CD14-positive monocyte (primary cell): ENCODE measurements around the gene HNRNPAB. TPM values are rescaled to one million over a fixed set of nuclear protein-coding genes. Genes with fewer than 3 reads are reported as not detected.

Experiments
- DNase-seq, 3 donors: peaks; one replicate each; pipeline ENCODE4 v3.0.0-alpha.2; 2011 to 2022
- H2AFZ ChIP-seq: 2 replicates; pipeline ENCODE4 v1.6.0; 2012; ENCODE audit warnings: mild to moderate bottlenecking, low read depth, low read length, inconsistent platforms; ENCODE audit not compliant: insufficient read depth, poor library complexity, severe bottlenecking
- H3K27ac ChIP-seq, 2 donors: 1 replicate in 1 of 2; 2 replicates in 1 of 2; pipeline ENCODE4 v1.5.1; 2012 to 2013; ENCODE audit warnings: low read length in 2 of 2, control low read depth in 1 of 2, inconsistent platforms in 1 of 2, low read depth in 1 of 2, mild to moderate bottlenecking in 1 of 2
- H3K27me3 ChIP-seq, 2 donors: one replicate each; pipeline versions ENCODE4 v1.6.0 to v1.6.1; 2011 to 2013; ENCODE audit warnings: low read length in 2 of 2; ENCODE audit not compliant: control insufficient read depth in 2 of 2, insufficient read depth in 2 of 2
- H3K36me3 ChIP-seq, 2 donors: replicated peaks in 1 of 2; 1 replicate in 1 of 2; 2 replicates in 1 of 2; pipeline versions ENCODE4 v1.5.1 to v1.6.1; 2012 to 2013; ENCODE audit warnings: low read length in 2 of 2, control low read depth in 1 of 2, inconsistent platforms in 1 of 2, mild to moderate bottlenecking in 1 of 2; ENCODE audit not compliant: insufficient read depth in 2 of 2, control insufficient read depth in 1 of 2
- H3K4me1 ChIP-seq, 2 donors: 1 replicate in 1 of 2; 2 replicates in 1 of 2; pipeline versions ENCODE4 v1.5.1 to v1.6.1; 2012 to 2013; ENCODE audit warnings: low read length in 2 of 2, control low read depth in 1 of 2, inconsistent platforms in 1 of 2, mild to moderate bottlenecking in 1 of 2, moderate library complexity in 1 of 2; ENCODE audit not compliant: insufficient read depth in 2 of 2, control insufficient read depth in 1 of 2
- H3K4me2 ChIP-seq: replicated peaks from 2 replicates; pipeline ENCODE3; 2012; ENCODE audit warnings: low read length, moderate library complexity, mild to moderate bottlenecking; ENCODE audit not compliant: poor library complexity, severe bottlenecking; ENCODE audit errors: extremely low read depth
- H3K4me3 ChIP-seq, 3 experiments: fragments of 200-600 bp in 1 of 3; sonication (generic) in 1 of 3; replicated peaks in 1 of 3; 1 replicate in 2 of 3; 2 replicates in 1 of 3; pipeline ENCODE4 v1.5.1; 2011 to 2013; ENCODE audit warnings: low read length in 3 of 3, mild to moderate bottlenecking in 3 of 3, control low read depth in 2 of 3, low read depth in 2 of 3, inconsistent platforms in 1 of 3, moderate library complexity in 1 of 3
- H3K79me2 ChIP-seq: 2 replicates; pipeline ENCODE4 v1.6.0; 2012; ENCODE audit warnings: mild to moderate bottlenecking, control low read depth, inconsistent platforms, low read length, moderate library complexity; ENCODE audit not compliant: insufficient read depth
- H3K9ac ChIP-seq: 2 replicates; pipeline ENCODE4 v1.6.0; 2017; ENCODE audit warnings: low read length, mild to moderate bottlenecking; ENCODE audit not compliant: insufficient read depth, poor library complexity, severe bottlenecking
- H3K9me3 ChIP-seq, 2 donors: replicated peaks in 1 of 2; 1 replicate in 1 of 2; 2 replicates in 1 of 2; pipeline versions ENCODE4 v1.5.1 to v1.6.1; 2012 to 2013; ENCODE audit warnings: low read length in 2 of 2, control low read depth in 1 of 2; ENCODE audit not compliant: control insufficient read depth in 1 of 2, insufficient read depth in 1 of 2
- H4K20me1 ChIP-seq: 2 replicates; pipeline ENCODE4 v1.6.0; 2012; ENCODE audit warnings: mild to moderate bottlenecking, low read length, control low read depth, moderate library complexity; ENCODE audit not compliant: insufficient read depth
- H3K27ac Mint-ChIP-seq, 7 donors: one replicate each; pipeline ENCODE4 v1.8.0; 2020; ENCODE audit warnings: mild to moderate bottlenecking in 7 of 7, mixed read lengths in 7 of 7, moderate library complexity in 6 of 7, inconsistent platforms in 2 of 7
- H3K27me3 Mint-ChIP-seq, 3 donors: one replicate each; pipeline ENCODE4 v1.8.0; 2021 to 2022; ENCODE audit warnings: low read depth in 3 of 3, mild to moderate bottlenecking in 3 of 3, mixed read lengths in 3 of 3, moderate library complexity in 3 of 3, inconsistent platforms in 1 of 3
- H3K36me3 Mint-ChIP-seq, 2 donors: one replicate each; pipeline ENCODE4 v1.8.0; 2020; ENCODE audit warnings: mixed read lengths in 2 of 2, inconsistent platforms in 1 of 2, mild to moderate bottlenecking in 1 of 2
- H3K4me1 Mint-ChIP-seq: one replicate; pipeline ENCODE4 v1.8.0; 2020; ENCODE audit warnings: mild to moderate bottlenecking, mixed read lengths
- H3K4me3 Mint-ChIP-seq, 2 donors: one replicate each; pipeline ENCODE4 v1.8.0; 2020; ENCODE audit warnings: mild to moderate bottlenecking in 2 of 2, mixed read lengths in 2 of 2, moderate library complexity in 1 of 2
- H3K9me3 Mint-ChIP-seq, 7 donors: one replicate each; pipeline ENCODE4 v1.8.0; 2020 to 2022; ENCODE audit warnings: mixed read lengths in 7 of 7, mild to moderate bottlenecking in 6 of 7, moderate library complexity in 6 of 7, inconsistent platforms in 2 of 7
- CTCF ChIP-seq: fragments of 200-600 bp; IDR thresholded peaks from one replicate; pipeline ENCODE4 v1.8.0; 2022; ENCODE audit warnings: antibody characterized with exemption, mild to moderate bottlenecking
- WGBS: methylation state at CpG from one replicate; pipeline ENCODE4 v1.1.5; 2013; ENCODE audit warnings: missing lambda C conversion rate; ENCODE audit not compliant: insufficient coverage; 5-methylcytosine and 5-hydroxymethylcytosine counted together
- intact Hi-C, 2 donors: fragments of 100-400 bp; cut with micrococcal nuclease; formaldehyde crosslinking; loops; one replicate each; pipeline versions ENCODE4 v1.15.0 to v1.15.1; 2023
- polyA plus RNA-seq, 3 donors: library from polyadenylated mRNA; depleted of rRNA in 1 of 3; unstranded in 2 of 3; stranded (reverse) in 1 of 3; fragments of 300-500 nt in 2 of 3; fragments of >200 nt in 1 of 3; fragmentation: Illumina TruSeq in 2 of 3; gene quantifications; 1 replicate in 2 of 3; 2 replicates in 1 of 3; pipeline ENCODE4 v1.2.3, GENCODE V29; 2012 to 2021

HNRNPAB gene
- polyA plus RNA-seq, 3 donors, result 44.8 to 59.4 (median 54.2) TPM

GRCh38 chr5:178227138-178227659, 22.9 kb downstream of the HNRNPAB start:
- Histone ChIP-seq H2AFZ (no peak overlapping the region), H3K9ac (no peak overlapping the region), H4K20me1 (peaks cover 97% of the 10 kb centered on the region), H3K4me1 (peaks cover 14 to 24% of the 10 kb centered on the region in 2 donors), H3K9me3 (no peaks in the 10 kb centered on the region), H3K27me3 (no peaks in the 10 kb centered on the region), H3K36me3 (peaks cover 69 to 91% of the 10 kb centered on the region in 2 donors), H3K79me2 (peaks cover 49% of the 10 kb centered on the region), H3K4me2 (no peak overlapping the region), H3K4me3 (no peak overlapping the region), H3K27ac (no peak overlapping the region)
- no peak for DNase-seq
- Mint-ChIP-seq H3K27ac (peak overlapping the region in 4 of 7 donors; percentile 34 to 43 (median 38)), H3K4me1 (peaks cover 34% of the 10 kb centered on the region), H3K27me3 (peaks cover 0 to 2% (median 0%) of the 10 kb centered on the region in 3 donors), H3K9me3 (peaks cover 0 to 3% (median 0%) of the 10 kb centered on the region in 7 donors), H3K36me3 (peaks cover 75 to 92% of the 10 kb centered on the region in 2 donors), H3K4me3 (no peak overlapping the region)
- intact Hi-C loops, result no loop called here
- WGBS, result 100% methylated on average over 2 of the region's 4 CpGs
- no peak for TF ChIP-seq CTCF

GRCh38 chr5:178227929-178228328, 23.6 kb downstream of the HNRNPAB start:
- Histone ChIP-seq H3K4me1 (peaks cover 16 to 27% of the 10 kb centered on the region in 2 donors), H3K4me3 (no peak overlapping the region), H3K36me3 (peaks cover 65 to 84% of the 10 kb centered on the region in 2 donors), H3K9me3 (no peaks in the 10 kb centered on the region), H3K4me2 (no peak overlapping the region), H2AFZ (no peak overlapping the region), H4K20me1 (peaks cover 90% of the 10 kb centered on the region), H3K79me2 (peaks cover 46% of the 10 kb centered on the region), H3K27ac (no peak overlapping the region), H3K9ac (no peak overlapping the region), H3K27me3 (no peaks in the 10 kb centered on the region)
- H3K4me1 Mint-ChIP-seq, result peaks cover 33% of the 10 kb centered on the region
- intact Hi-C loops, result no loop called here
- peaks cover 0 to 2% (median 0%) of the 10 kb centered on the region in 3 donors for H3K27me3 Mint-ChIP-seq
- no peak for TF ChIP-seq CTCF
- no peak overlapping the region for H3K4me3 Mint-ChIP-seq
- H3K36me3 Mint-ChIP-seq, result peaks cover 71 to 84% of the 10 kb centered on the region in 2 donors
- peak overlapping the region in 4 of 7 donors; percentile 11 to 46 (median 27) for H3K27ac Mint-ChIP-seq
- peaks cover 0 to 3% (median 0%) of the 10 kb centered on the region in 7 donors for H3K9me3 Mint-ChIP-seq
- DNase-seq, result no peak
- 78% methylated on average over 2 of the region's 3 CpGs for WGBS
